ENCODE data around the gene MEN1.

MEN1 gene

GRCh38 chr11:64804346-64805210, 5.8 kb downstream of the MEN1 start:
- no peak for DNase-seq (ENCODE audit: extremely low read depth, low read depth)

GRCh38 chr11:64803846-64804345, 6.5 kb downstream of the MEN1 start:
- H3K4me3 ChIP-seq (replicated peaks; ENCODE audit: low read depth, low read length) = peak overlapping the region; percentile 57
- no peak for TF ChIP-seq CTCF (IDR thresholded peaks at IDR 0.05; ENCODE audit: low read depth, low read length, missing control alignments)
- DNase-seq (ENCODE audit: extremely low read depth, low read depth) = no peak

More at GRCh38 chr11:64804346-64805210, 5.8 kb downstream of the MEN1 start:
- no peak for TF ChIP-seq CTCF (IDR thresholded peaks at IDR 0.05; ENCODE audit: low read depth, low read length, missing control alignments)
- H3K4me3 ChIP-seq (replicated peaks; ENCODE audit: low read depth, low read length) = no peak overlapping the region; the same call in 1 of the 2 replicates

- DNase-seq (ENCODE audit: extremely low read depth, low read depth) = peak; percentile 44
- peak; percentile 29 for TF ChIP-seq CTCF (IDR thresholded peaks at IDR 0.05; ENCODE audit: low read depth, low read length, missing control alignments)
- H3K4me3 ChIP-seq (replicated peaks; ENCODE audit: low read depth, low read length) = peak within 1 kb of the TSS; percentile 57
These were observed 7.0 kb downstream of the MEN1 start, which contains the start of gene MAP4K2 for GRCh38 chr11:64803158-64803845. Gene MAP4K2, minus strand, starts transcription at chr11:64803214. Its CDS starts 65 bp downstream, at chr11:64803149.

GRCh38 chr11:64802370-64803157, 7.8 kb downstream of the MEN1 start:
- peak overlapping the region; percentile 42 for H3K4me3 ChIP-seq (replicated peaks; ENCODE audit: low read depth, low read length)
- no peak for DNase-seq (ENCODE audit: extremely low read depth, low read depth)
- no peak for TF ChIP-seq CTCF (IDR thresholded peaks at IDR 0.05; ENCODE audit: low read depth, low read length, missing control alignments)

GRCh38 chr11:64801561-64802369, 8.6 kb downstream of the MEN1 start:
- H3K4me3 ChIP-seq (replicated peaks; ENCODE audit: low read depth, low read length) = peak overlapping the region; percentile 42
- TF ChIP-seq CTCF (IDR thresholded peaks at IDR 0.05; ENCODE audit: low read depth, low read length, missing control alignments) = no peak
- DNase-seq (ENCODE audit: extremely low read depth, low read depth) = no peak

- H3K4me3 ChIP-seq (replicated peaks; ENCODE audit: low read depth, low read length) = no peak overlapping the region
- DNase-seq (ENCODE audit: extremely low read depth, low read depth) = no peak
- TF ChIP-seq CTCF (IDR thresholded peaks at IDR 0.05; ENCODE audit: low read depth, low read length, missing control alignments) = no peak
These were observed 9.2 kb downstream of the MEN1 start for GRCh38 chr11:64801158-64801464.
